Endothelial cell of umbilical vein (primary cell): ENCODE results near the gene ACAD8. TPM values are rescaled to one million over a fixed set of nuclear protein-coding genes. Genes with fewer than 3 reads are reported as not detected.
"Not testable (repeated sequence)": the region's sequence is repeated elsewhere in the genome, so short reads cannot be mapped to it uniquely, and the experiment has no call there.

Experiments
- BruUV-seq: library from RNA; stranded (reverse); fragments of 400-500 nt; replicated peaks from 2 replicates; lab custom pipeline; 2021; lab: Mats Ljungman, UMichigan
- CTCF ChIA-PET: fragments of 300-600, 350-600 bp; sonication (Branson Sonifier 250); formaldehyde crosslinking; loops from one replicate; lab custom pipeline; 2021; ENCODE audit warnings: antibody characterized with exemption, inconsistent platforms; lab: Charles Lee
- POLR2A ChIA-PET: fragments of 300-600, 350-600 bp; sonication (Branson Sonifier 250); formaldehyde crosslinking; loops from one replicate; lab custom pipeline; 2021; ENCODE audit warnings: antibody characterized with exemption, inconsistent platforms; lab: Charles Lee
- DNase-seq: peaks from one replicate; pipeline ENCODE4 v3.0.0-alpha.2; 2011; ENCODE audit warnings: low read depth, low spot score
- FAIRE-seq: peaks from 2 replicates; lab custom pipeline; 2011; peaks lifted over from hg19 to GRCh38; lab: Jason Lieb, UNC
- H2AFZ ChIP-seq: 2 replicates; pipeline ENCODE4 v1.6.0; 2012; ENCODE audit warnings: low read depth, low read length, control low read depth, inconsistent platforms
- H3K27ac ChIP-seq: 2 replicates; pipeline ENCODE4 v1.5.1; 2011; ENCODE audit warnings: low read depth, mild to moderate bottlenecking, control low read depth, low read length, moderate library complexity; ENCODE audit not compliant: insufficient read depth
- H3K27me3 ChIP-seq, 2 experiments: 2 replicates each; pipeline versions ENCODE4 v1.6.0 to v1.6.1; 2011; ENCODE audit warnings: low read length in 2 of 2, mixed read lengths in 1 of 2; ENCODE audit not compliant: control insufficient read depth in 2 of 2, insufficient read depth in 2 of 2
- H3K36me3 ChIP-seq, 2 experiments: 2 replicates in 1 of 2; 3 replicates in 1 of 2; pipeline ENCODE4 v1.5.1; 2011; ENCODE audit warnings: low read length in 2 of 2, mild to moderate bottlenecking in 1 of 2, moderate library complexity in 1 of 2; ENCODE audit not compliant: control insufficient read depth in 2 of 2, insufficient read depth in 2 of 2; ENCODE audit errors: extremely low read depth in 1 of 2
- H3K4me1 ChIP-seq: 3 replicates; pipeline ENCODE4 v1.5.1; 2011; ENCODE audit warnings: mild to moderate bottlenecking, low read length; ENCODE audit not compliant: control insufficient read depth, insufficient read depth; ENCODE audit errors: extremely low read depth
- H3K4me2 ChIP-seq: 2 replicates; pipeline ENCODE4 v1.6.1; 2011; ENCODE audit warnings: low read length, control low read depth, mixed read lengths; ENCODE audit not compliant: insufficient read depth
- H3K4me3 ChIP-seq, 3 experiments: fragments of 200-600 bp in 1 of 3; sonication (generic), shearing (Covaris generic) in 1 of 3; replicated peaks in 1 of 3; 2 replicates each; pipeline ENCODE4 v1.5.1; 2011 to 2016; ENCODE audit warnings: control low read depth in 3 of 3, low read length in 3 of 3, mild to moderate bottlenecking in 2 of 3, inconsistent platforms in 1 of 3, low read depth in 1 of 3, moderate library complexity in 1 of 3; ENCODE audit not compliant: insufficient read depth in 1 of 3
- H3K79me2 ChIP-seq: 2 replicates; pipeline ENCODE4 v1.6.0; 2012; ENCODE audit warnings: low read length, inconsistent platforms; ENCODE audit not compliant: control insufficient read depth, insufficient read depth
- H3K9ac ChIP-seq: replicated peaks from 2 replicates; pipeline ENCODE3; 2011; ENCODE audit warnings: low read length, control low read depth; ENCODE audit not compliant: insufficient read depth; ENCODE audit errors: extremely low read depth
- H3K9me1 ChIP-seq: replicated peaks from 3 replicates; pipeline ENCODE4 v1.6.0; 2011; ENCODE audit warnings: mild to moderate bottlenecking, low read length; ENCODE audit not compliant: control insufficient read depth, insufficient read depth; ENCODE audit errors: extremely low read depth
- H3K9me3 ChIP-seq: replicated peaks from 2 replicates; pipeline ENCODE4 v1.5.1; 2012; ENCODE audit warnings: low read length, inconsistent platforms; ENCODE audit not compliant: control insufficient read depth, insufficient read depth
- H4K20me1 ChIP-seq: replicated peaks from 2 replicates; pipeline ENCODE3; 2011; ENCODE audit warnings: mild to moderate bottlenecking, low read length; ENCODE audit not compliant: control insufficient read depth, insufficient read depth; ENCODE audit errors: extremely low read depth
- CTCF ChIP-seq, 2 donors: IDR thresholded peaks; 1 replicate in 1 of 2; 2 replicates in 1 of 2; pipeline ENCODE4 v1.5.1; 2011; ENCODE audit warnings: low read length in 2 of 2, mild to moderate bottlenecking in 2 of 2, moderate library complexity in 2 of 2, control low read depth in 1 of 2, inconsistent platforms in 1 of 2, low read depth in 1 of 2; ENCODE audit not compliant: insufficient read depth in 1 of 2; ENCODE audit errors: extremely low read depth in 1 of 2
- EZH2 ChIP-seq: IDR thresholded peaks from 2 replicates; pipeline ENCODE4 v1.6.1; 2012; ENCODE audit warnings: borderline replicate concordance, low read depth, mild to moderate bottlenecking, moderate library complexity, low read length, inconsistent platforms; ENCODE audit not compliant: severe bottlenecking
- FOS ChIP-seq: IDR thresholded peaks from 2 replicates; pipeline ENCODE4 v1.6.1; 2011; ENCODE audit warnings: mild to moderate bottlenecking, low read length, moderate library complexity, borderline replicate concordance; ENCODE audit not compliant: insufficient read depth
- GATA2 ChIP-seq: IDR thresholded peaks from 2 replicates; pipeline ENCODE4 v1.7.0; 2011; ENCODE audit warnings: low read depth, mild to moderate bottlenecking, moderate library complexity, mixed read lengths, low read length; ENCODE audit not compliant: insufficient read length, insufficient read depth
- JUN ChIP-seq: IDR thresholded peaks from 2 replicates; pipeline ENCODE4 v1.6.1; 2011; ENCODE audit warnings: borderline replicate concordance, low read depth; ENCODE audit not compliant: insufficient read length, insufficient read depth
- MAX ChIP-seq: IDR thresholded peaks from 2 replicates; pipeline ENCODE4 v1.6.1; 2011; ENCODE audit not compliant: insufficient read depth, insufficient read length
- MYC ChIP-seq: IDR thresholded peaks from one replicate; pipeline ENCODE4 v1.6.1; 2011; ENCODE audit warnings: mild to moderate bottlenecking, low read depth, low read length
- POLR2A ChIP-seq: IDR thresholded peaks from 2 replicates; pipeline ENCODE4 v1.6.1; 2012; ENCODE audit warnings: low read depth, mild to moderate bottlenecking, control low read depth, low read length
- POLR2AphosphoS5 ChIP-seq: IDR thresholded peaks from 2 replicates; pipeline ENCODE4 v1.6.1; 2012; ENCODE audit warnings: low read depth, mild to moderate bottlenecking, control low read depth, low read length, moderate library complexity; ENCODE audit not compliant: insufficient read depth
- dilution Hi-C: fragments of 300-500 bp; cut with MboI; formaldehyde crosslinking; loops from one replicate; pipeline ENCODE4 v1.15.0; 2019; ENCODE audit warnings: low sequenced_read_pairs; ENCODE audit not compliant: extremely low pct_ligation_motif_present
- intact Hi-C: fragments of 100-400 bp; cut with micrococcal nuclease; formaldehyde crosslinking; loops from one replicate; pipeline ENCODE4 v1.10.0; 2022
- polyA plus RNA-seq, 4 experiments: library from polyadenylated mRNA; depleted of rRNA in 3 of 4; stranded (reverse) in 3 of 4; unstranded in 1 of 4; fragments of >200 nt; gene quantifications; 2 replicates each; pipeline versions ENCODE4 v1.2.1 to v1.2.3, GENCODE V29; 2011 to 2012; ENCODE audit warnings: missing spikeins in 1 of 4
- total RNA-seq: library from RNA; stranded (reverse); gene quantifications from 2 replicates; pipeline ENCODE4 v1.2.3, GENCODE V29; 2021

ACAD8 gene
- total and polyA plus RNA-seq, 2 donors (not counting 3 experiments of a cell fraction or from before 2014, with no cell fraction given) = 22.9 to 29.0 TPM

- peaks cover 0 to 15% of the 10 kb centered on the region in 2 experiments for H3K36me3 ChIP-seq
- H3K4me1 ChIP-seq = peaks cover 11% of the 10 kb centered on the region
- dilution Hi-C loops (no loop called here), intact Hi-C loops (loop anchor here (1.0 to 5.0 kb wide), 3 partner anchors 19 to 217 kb away; partner anchors contain the start of gene GLB1L2)
- ChIA-PET POLR2A (no interaction called here), CTCF (interaction anchor here (0.8 to 2.7 kb wide), 5 partner anchors 11 to 327 kb away, joined by 3 to 11 read pairs (median 4); partner anchors contain the start of gene NCAPD3)
- H3K9me1 ChIP-seq = no peaks in the 10 kb centered on the region
- no peaks in the 10 kb centered on the region for H4K20me1 ChIP-seq
- no peak overlapping the region for H3K9ac ChIP-seq
- FAIRE-seq = no peak
- H3K9me3 ChIP-seq = no peaks in the 10 kb centered on the region
- no peaks in the 10 kb centered on the region for H3K27me3 ChIP-seq
- no peak for DNase-seq
- peaks cover 6% of the 10 kb centered on the region for H3K79me2 ChIP-seq
- no peak overlapping the region for H3K27ac ChIP-seq
- H3K4me3 ChIP-seq = peak overlapping the region in 2 of 3 experiments; percentile 72 to 88
- TF ChIP-seq MYC = no peak
- no peak for TF ChIP-seq EZH2
- TF ChIP-seq CTCF (IDR thresholded peaks at IDR 0.05; ENCODE audit: extremely low read depth in 1 of 2, insufficient read depth in 1 of 2, low read depth in 1 of 2, low read length in 2 of 2) = no peak
- no peak for TF ChIP-seq POLR2A
- no peak for TF ChIP-seq MAX
- TF ChIP-seq FOS = no peak
- TF ChIP-seq POLR2AphosphoS5 = no peak
- TF ChIP-seq GATA2 = no peak
- no peak for TF ChIP-seq JUN
- BruUV-seq = no TSS peak
- peak overlapping the region; percentile 94 for H3K4me2 ChIP-seq
- H2AFZ ChIP-seq = no peak overlapping the region
Measured at GRCh38 chr11:134254433-134255183, 1.2 kb downstream of the ACAD8 start.

- H3K9me3 ChIP-seq, H3K79me2 ChIP-seq, H3K27ac ChIP-seq, H3K9ac ChIP-seq, intact Hi-C loops, FAIRE-seq, H3K27me3 ChIP-seq, H2AFZ ChIP-seq, POLR2A ChIA-PET, DNase-seq, H3K4me2 ChIP-seq, H3K4me3 ChIP-seq, H3K9me1 ChIP-seq, dilution Hi-C loops, BruUV-seq, H4K20me1 ChIP-seq: not testable (repeated sequence)
- CTCF ChIA-PET = interaction anchor here (0.8 kb wide), 1 partner anchor 30 kb away, joined by 3 read pairs; no protein-coding TSS in a partner anchor
- Histone ChIP-seq H3K36me3 (peaks cover 0 to 14% of the 10 kb centered on the region in 2 experiments), H3K4me1 (peaks cover 11% of the 10 kb centered on the region)
Measured at GRCh38 chr11:134255184-134255561, 1.8 kb downstream of the ACAD8 start.
